Gastrocnemius medialis (tissue), 4 donors: ENCODE results near the gene CHST11. TPM values are rescaled to one million over a fixed set of nuclear protein-coding genes. Genes with fewer than 3 reads are reported as not detected.

Source experiments
- ATAC-seq, 2 donors: fragments of 150-250 bp; one replicate each; pipeline ENCODE4 v1.9.1; 2016
- DNase-seq, 2 donors: peaks; one replicate each; pipeline ENCODE4 v3.0.0-alpha.2; 2019
- H3K27ac ChIP-seq, 4 donors: fragments of 200-600 bp; sonication (generic); 1 replicate in 1 of 4; 2 replicates in 3 of 4; pipeline ENCODE4 v1.5.1; 2016 to 2018; ENCODE audit warnings: mild to moderate bottlenecking in 2 of 4, moderate library complexity in 1 of 4
- H3K27me3 ChIP-seq, 3 donors: fragments of 200-600 bp; sonication (generic) in 2 of 3; 1 replicate in 1 of 3; 2 replicates in 2 of 3; pipeline versions ENCODE4 v1.5.1 to v1.6.0; 2016 to 2019; ENCODE audit warnings: mild to moderate bottlenecking in 1 of 3, moderate library complexity in 1 of 3
- H3K36me3 ChIP-seq, 2 donors: fragments of 200-600 bp; sonication (generic) in 1 of 2; one replicate each; pipeline ENCODE4 v1.5.1; 2017 to 2018
- H3K4me1 ChIP-seq, 2 donors: fragments of 200-600 bp; sonication (generic) in 1 of 2; one replicate each; pipeline ENCODE4 v1.5.1; 2016 to 2017; ENCODE audit warnings: mild to moderate bottlenecking in 2 of 2
- H3K4me3 ChIP-seq, 4 donors: fragments of 200-600 bp; sonication (generic) in 3 of 4; 1 replicate in 1 of 4; 2 replicates in 3 of 4; pipeline ENCODE4 v1.5.1; 2016 to 2019; ENCODE audit warnings: mild to moderate bottlenecking in 2 of 4
- H3K9me3 ChIP-seq, 3 donors: fragments of 200-600 bp; sonication (generic) in 2 of 3; 1 replicate in 1 of 3; 2 replicates in 2 of 3; pipeline ENCODE4 v1.5.1; 2016 to 2019
- CTCF ChIP-seq, 5 experiments: fragments of 450-650 bp in 3 of 5; fragments of 200-600 bp in 2 of 5; sonication (generic) in 2 of 5; IDR thresholded peaks in 4 of 5; conservative IDR thresholded peaks in 1 of 5; 1 replicate in 4 of 5; 2 replicates in 1 of 5; pipeline ENCODE4 v1.5.1; 2016 to 2019; ENCODE audit warnings: antibody characterized with exemption in 5 of 5, mild to moderate bottlenecking in 3 of 5, moderate library complexity in 3 of 5
- POLR2A ChIP-seq, 2 donors: fragments of 450-650 bp; IDR thresholded peaks; one replicate each; pipeline ENCODE4 v1.6.1; 2017; ENCODE audit warnings: antibody characterized with exemption in 2 of 2, mild to moderate bottlenecking in 2 of 2, moderate library complexity in 2 of 2
- in situ Hi-C, 4 donors: fragments of 200-750 bp; cut with MboI; loops; one replicate each; pipeline versions ENCODE4 v1.15.0 to v1.8.0; 2017; ENCODE audit warnings: low sequenced_read_pairs in 4 of 4
- intact Hi-C: fragments of 100-400 bp; cut with DNase I; formaldehyde crosslinking; loops from one replicate; pipeline ENCODE4 v1.15.1; 2023; ENCODE audit warnings: low total_unique reads
- total RNA-seq, 4 donors: library from RNA; depleted of rRNA; stranded (reverse); fragments of >200 nt; gene quantifications; one replicate each; pipeline versions ENCODE4 v1.1.0 to v1.2.3, GENCODE V29; 2016

The CHST11 gene
- total RNA-seq, 4 donors from 2014 or later, result 0.17 to 2.1 (median 1.4) TPM

GRCh38 chr12:104421343-104421742 lies 35.4 kb upstream of the CHST11 start:
- no peak overlapping the region for H3K27ac ChIP-seq
- H3K9me3 ChIP-seq, result no peaks in the 10 kb centered on the region
- no peak overlapping the region for H3K4me3 ChIP-seq
- H3K36me3 ChIP-seq, result no peaks in the 10 kb centered on the region
- intact Hi-C loops (no loop called here), in situ Hi-C loops (no loop called here)
- ATAC-seq (no peak), DNase-seq (no peak)
- TF ChIP-seq POLR2A (IDR thresholded peaks at IDR 0.05), result no peak
- TF ChIP-seq CTCF (IDR thresholded peaks at IDR 0.05 in 4 of 5, conservative IDR thresholded peaks at IDR 0.05 in 1 of 5), result no peak
- H3K4me1 ChIP-seq, result no peaks in the 10 kb centered on the region
- H3K27me3 ChIP-seq, result no peaks in the 10 kb centered on the region

DNA sequence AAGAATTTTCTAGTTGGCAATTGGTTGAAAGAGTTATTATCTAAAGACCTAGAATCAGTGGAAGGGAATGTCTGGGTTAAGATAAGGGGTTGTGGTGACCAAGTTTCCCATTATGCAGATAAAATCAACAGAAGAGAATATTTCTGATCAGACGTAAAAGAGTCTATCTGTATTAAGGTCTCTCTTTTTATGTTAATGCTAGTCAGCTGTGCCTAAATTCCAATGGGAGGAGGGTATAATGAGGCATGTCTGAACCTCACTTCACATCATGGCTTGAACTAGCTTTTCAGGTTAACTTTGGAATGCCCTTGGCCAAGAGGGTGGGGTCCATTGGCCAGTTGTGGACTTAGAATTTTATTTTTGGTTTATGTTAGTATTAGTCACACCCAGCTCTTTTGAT lies 34.3 kb upstream of the CHST11 start:
- TF ChIP-seq POLR2A (IDR thresholded peaks at IDR 0.05), result no peak
- no peaks in the 10 kb centered on the region for H3K36me3 ChIP-seq
- H3K4me1 ChIP-seq, result no peaks in the 10 kb centered on the region
- no peak for ATAC-seq
- intact Hi-C loops, result no loop called here
- H3K4me3 ChIP-seq, result no peak overlapping the region
- in situ Hi-C loops, result no loop called here
- no peaks in the 10 kb centered on the region for H3K27me3 ChIP-seq
- DNase-seq, result no peak
- no peak overlapping the region for H3K27ac ChIP-seq
- H3K9me3 ChIP-seq, result no peaks in the 10 kb centered on the region

DNA sequence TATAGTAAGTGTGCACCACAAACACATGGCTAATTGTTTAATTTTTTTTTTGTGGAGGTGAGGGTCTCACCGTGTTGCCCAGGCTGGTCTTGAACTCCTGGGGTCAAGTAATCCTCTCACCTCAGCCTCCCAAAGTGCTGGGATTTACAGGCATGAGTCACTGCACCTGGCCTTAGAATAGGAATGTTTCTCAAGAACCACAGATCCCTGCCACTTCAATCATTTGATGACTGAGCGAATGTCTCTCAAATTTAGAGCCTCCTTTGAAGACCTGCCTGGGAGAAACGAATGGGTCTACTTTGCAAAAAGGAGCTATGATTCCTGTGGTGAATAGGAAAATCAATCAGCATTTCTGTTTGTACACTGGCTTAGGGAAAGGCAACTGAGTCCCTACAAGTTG lies 33.5 kb upstream of the CHST11 start:
- Histone ChIP-seq H3K9me3 (no peaks in the 10 kb centered on the region), H3K4me3 (no peak overlapping the region), H3K4me1 (no peaks in the 10 kb centered on the region), H3K27me3 (no peaks in the 10 kb centered on the region), H3K36me3 (no peaks in the 10 kb centered on the region), H3K27ac (no peak overlapping the region)
- intact Hi-C loops (no loop called here), in situ Hi-C loops (no loop called here)
- DNase-seq (no peak), ATAC-seq (no peak)
- no peak for TF ChIP-seq POLR2A (IDR thresholded peaks at IDR 0.05)
- no peak for TF ChIP-seq CTCF (IDR thresholded peaks at IDR 0.05 in 4 of 5, conservative IDR thresholded peaks at IDR 0.05 in 1 of 5)

DNA sequence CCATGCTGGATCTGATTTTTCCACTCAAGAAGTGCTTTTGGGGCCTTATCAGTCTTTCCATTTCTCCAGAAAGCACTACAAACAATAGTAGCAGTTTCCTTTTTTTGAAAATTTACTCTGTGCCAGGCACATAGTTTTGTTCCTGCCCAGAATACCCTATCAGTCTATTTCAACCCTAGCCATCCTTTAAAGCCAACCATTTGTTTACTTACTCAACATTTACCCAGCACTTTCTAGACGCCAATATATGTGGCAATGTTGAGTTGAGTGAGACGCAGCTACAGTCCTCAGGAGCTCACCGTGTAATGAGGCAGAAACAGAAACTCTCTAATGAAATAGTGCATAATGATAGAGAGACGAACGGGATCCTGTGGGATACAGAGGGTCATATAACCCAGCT lies 32.9 kb upstream of the CHST11 start:
- in situ Hi-C loops (no loop called here), intact Hi-C loops (no loop called here)
- DNase-seq (no peak), ATAC-seq (no peak)
- no peaks in the 10 kb centered on the region for H3K27me3 ChIP-seq
- H3K27ac ChIP-seq, result no peak overlapping the region
- no peaks in the 10 kb centered on the region for H3K36me3 ChIP-seq
- H3K4me1 ChIP-seq, result no peaks in the 10 kb centered on the region
- no peak overlapping the region for H3K4me3 ChIP-seq
- no peaks in the 10 kb centered on the region for H3K9me3 ChIP-seq
- TF ChIP-seq POLR2A (IDR thresholded peaks at IDR 0.05) (no peak), CTCF (IDR thresholded peaks at IDR 0.05 in 4 of 5, conservative IDR thresholded peaks at IDR 0.05 in 1 of 5) (no peak)

DNA sequence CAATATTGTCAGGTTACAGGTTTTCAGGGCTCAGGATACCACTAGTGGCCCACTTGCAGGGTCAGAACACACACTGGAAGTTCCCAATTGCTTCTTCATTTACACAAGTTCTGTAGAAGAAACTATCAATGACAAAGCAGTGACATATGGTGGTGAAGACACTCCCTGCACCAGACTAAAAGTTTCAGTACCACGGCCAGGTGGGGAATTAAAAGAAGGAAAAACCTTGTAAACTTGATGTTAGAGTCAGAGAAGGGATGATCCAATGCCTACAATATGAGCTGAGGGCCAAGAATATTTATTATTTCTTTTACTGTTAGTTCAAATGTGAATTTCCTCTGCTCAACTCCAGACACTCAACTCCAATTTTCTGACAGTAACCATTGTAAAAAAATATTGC lies 31.8 kb upstream of the CHST11 start:
- no peaks in the 10 kb centered on the region for H3K4me1 ChIP-seq
- intact Hi-C loops, result no loop called here
- ATAC-seq (no peak), DNase-seq (no peak)
- H3K9me3 ChIP-seq, result no peaks in the 10 kb centered on the region
- no peak overlapping the region for H3K27ac ChIP-seq
- no peak for TF ChIP-seq POLR2A (IDR thresholded peaks at IDR 0.05)
- TF ChIP-seq CTCF (IDR thresholded peaks at IDR 0.05 in 4 of 5, conservative IDR thresholded peaks at IDR 0.05 in 1 of 5), result no peak
- no peak overlapping the region for H3K4me3 ChIP-seq
- no peaks in the 10 kb centered on the region for H3K27me3 ChIP-seq
- in situ Hi-C loops, result no loop called here
- H3K36me3 ChIP-seq, result no peaks in the 10 kb centered on the region
